ENCODE data around the gene EPHX1.
A peak's percentile ranks its signal among the peaks of the same experiment; 100 is the strongest.
"Not testable (repeated sequence)": the region's sequence is repeated elsewhere in the genome, so short reads cannot be mapped to it uniquely, and the experiment has no call there.

Gene EPHX1

GRCh38 chr1:225777583-225778336, 32.2 kb upstream of the EPHX1 start, which contains the start of gene SRP9:
TSS of gene SRP9 (plus strand) at chr1:225777826. CDS start at chr1:225777941, 115 bp downstream.
- peak; percentile 89 to 99 for DNase-seq

GRCh38 chr1:225778337-225778669, 31.6 kb upstream of the EPHX1 start:
- no peak for DNase-seq

GRCh38 chr1:225779165-225779564, 30.8 kb upstream of the EPHX1 start:
- DNase-seq = not testable (repeated sequence)

GRCh38 chr1:225780134-225780533, 29.8 kb upstream of the EPHX1 start:
- DNase-seq = no peak

GRCh38 chr1:225780630-225781029, 29.3 kb upstream of the EPHX1 start:
- DNase-seq = no peak

- not testable (repeated sequence) for DNase-seq
Observed at GRCh38 chr1:225789142-225789541, 20.8 kb upstream of the EPHX1 start.

- DNase-seq = no peak
Observed at GRCh38 chr1:225794954-225795353, 15.0 kb upstream of the EPHX1 start.

- not testable (repeated sequence) for DNase-seq
Observed at GRCh38 chr1:225796097-225796496, 13.8 kb upstream of the EPHX1 start.

- not testable (repeated sequence) for DNase-seq
Observed at GRCh38 chr1:225801146-225801545, 8.8 kb upstream of the EPHX1 start.

GRCh38 chr1:225806249-225806648, 3.7 kb upstream of the EPHX1 start:
- no peak for DNase-seq

GRCh38 chr1:225806736-225807135, 3.2 kb upstream of the EPHX1 start:
- not testable (repeated sequence) for DNase-seq

- no peak for DNase-seq
Observed at GRCh38 chr1:225808136-225808535, 1.8 kb upstream of the EPHX1 start.

GRCh38 chr1:225810579-225811538, 935 bp downstream of the EPHX1 start:
- not testable (repeated sequence) for DNase-seq

GRCh38 chr1:225811622-225812487, 1.9 kb downstream of the EPHX1 start:
- DNase-seq = no peak

GRCh38 chr1:225812488-225813213, 2.7 kb downstream of the EPHX1 start:
- no peak for DNase-seq

GRCh38 chr1:225813214-225813964, 3.5 kb downstream of the EPHX1 start:
- no peak for DNase-seq

GRCh38 chr1:225814381-225814780, 4.5 kb downstream of the EPHX1 start:
- no peak for DNase-seq

- not testable (repeated sequence) for DNase-seq
Observed at GRCh38 chr1:225815090-225815489, 5.2 kb downstream of the EPHX1 start.

GRCh38 chr1:225815526-225816178, 5.7 kb downstream of the EPHX1 start:
- DNase-seq = no peak

GRCh38 chr1:225816643-225817538, 7.0 kb downstream of the EPHX1 start:
- no peak for DNase-seq
